Measurements from ENCODE around the gene SLC16A12. TPM values are rescaled to one million over a fixed set of nuclear protein-coding genes. Genes with fewer than 3 reads are reported as not detected.
"Not testable (repeated sequence)": the region's sequence is repeated elsewhere in the genome, so short reads cannot be mapped to it uniquely, and the experiment has no call there.

SLC16A12 gene
- total RNA-seq, 1 experiment from 2014 or later, result 10.9 TPM

DNA sequence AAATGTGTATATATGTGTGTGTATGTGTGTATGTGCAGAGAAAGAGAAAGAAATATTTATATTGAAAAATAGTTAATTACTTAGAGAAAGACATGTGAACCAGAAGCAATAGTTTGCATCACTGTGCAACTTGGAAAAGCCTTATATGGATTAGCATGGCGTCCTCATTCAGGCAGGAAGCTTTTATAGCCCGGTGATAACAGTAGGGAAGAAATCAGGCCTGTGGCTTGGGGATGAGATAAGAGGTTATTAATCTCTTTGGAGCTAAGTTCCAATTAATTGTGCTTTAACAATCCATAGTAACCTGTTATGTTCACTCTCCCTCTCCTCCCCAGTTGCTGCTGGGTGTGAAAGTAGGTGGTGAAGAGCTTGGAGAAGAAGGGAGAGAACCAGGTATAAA, 84.5 kb downstream of the SLC16A12 start (continued):
- TF ChIP-seq, protein P1, sequence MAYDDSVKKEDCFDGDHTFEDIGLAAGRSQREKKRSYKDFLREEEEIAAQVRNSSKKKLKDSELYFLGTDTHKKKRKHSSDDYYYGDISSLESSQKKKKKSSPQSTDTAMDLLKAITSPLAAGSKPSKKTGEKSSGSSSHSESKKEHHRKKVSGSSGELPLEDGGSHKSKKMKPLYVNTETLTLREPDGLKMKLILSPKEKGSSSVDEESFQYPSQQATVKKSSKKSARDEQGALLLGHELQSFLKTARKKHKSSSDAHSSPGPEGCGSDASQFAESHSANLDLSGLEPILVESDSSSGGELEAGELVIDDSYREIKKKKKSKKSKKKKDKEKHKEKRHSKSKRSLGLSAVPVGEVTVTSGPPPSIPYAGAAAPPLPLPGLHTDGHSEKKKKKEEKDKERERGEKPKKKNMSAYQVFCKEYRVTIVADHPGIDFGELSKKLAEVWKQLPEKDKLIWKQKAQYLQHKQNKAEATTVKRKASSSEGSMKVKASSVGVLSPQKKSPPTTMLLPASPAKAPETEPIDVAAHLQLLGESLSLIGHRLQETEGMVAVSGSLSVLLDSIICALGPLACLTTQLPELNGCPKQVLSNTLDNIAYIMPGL (CRISPR knock-in tag; IDR thresholded peaks at IDR 0.05), result no peak
- TF ChIP-seq FOXP4 (CRISPR knock-in tag; IDR thresholded peaks at IDR 0.05) (no peak), CDX4 (CRISPR knock-in tag; IDR thresholded peaks at IDR 0.05; ENCODE audit: borderline replicate concordance) (no peak), E2F5 (CRISPR knock-in tag; IDR thresholded peaks at IDR 0.05) (no peak), ZNF532 (CRISPR knock-in tag; IDR thresholded peaks at IDR 0.05; ENCODE audit: borderline replicate concordance) (no peak), ZNF219 (CRISPR knock-in tag; IDR thresholded peaks at IDR 0.05; ENCODE audit: borderline replicate concordance) (no peak), FOXK1 (CRISPR knock-in tag; IDR thresholded peaks at IDR 0.05) (no peak), ZNF317 (CRISPR knock-in tag; IDR thresholded peaks at IDR 0.05; ENCODE audit: borderline replicate concordance, low read depth) (no peak), SOX15 (CRISPR knock-in tag; IDR thresholded peaks at IDR 0.05) (no peak), ETV6 (CRISPR knock-in tag; IDR thresholded peaks at IDR 0.05) (no peak), HMGA2 (CRISPR knock-in tag; IDR thresholded peaks at IDR 0.05) (no peak), MYBL2 (CRISPR knock-in tag; IDR thresholded peaks at IDR 0.05) (no peak), GABPB1 (CRISPR knock-in tag; IDR thresholded peaks at IDR 0.05) (no peak), ATF2 (CRISPR knock-in tag; IDR thresholded peaks at IDR 0.05; ENCODE audit: borderline replicate concordance, low read depth) (no peak)

DNA sequence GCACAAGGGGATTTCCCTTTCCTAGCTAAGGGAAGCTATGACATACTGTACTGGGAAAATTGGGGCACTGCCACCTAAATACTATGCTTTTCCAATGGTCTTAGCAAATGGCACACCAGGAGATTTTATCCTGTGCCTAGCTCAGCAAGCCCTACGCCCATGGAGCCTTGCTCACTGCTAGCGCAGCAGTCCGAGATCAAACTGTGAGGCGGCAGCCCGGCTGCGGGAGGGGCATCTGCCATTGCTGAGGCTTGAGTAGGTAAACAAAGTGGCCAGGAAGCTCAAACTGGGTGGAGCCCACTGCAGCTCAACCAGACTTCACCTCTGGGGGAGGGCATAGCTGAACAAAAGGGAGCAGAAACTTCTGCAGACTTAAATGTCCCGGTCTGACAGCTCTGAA, 90.6 kb downstream of the SLC16A12 start:
- not testable (repeated sequence) for H3K4me3 Mint-ChIP-seq

More for the DNA sequence above, 90.6 kb downstream of the SLC16A12 start:
- H3K4me1 Mint-ChIP-seq; CTCF ChIA-PET; DNase-seq (ENCODE audit: low spot score); ATAC-seq; POLR2A ChIA-PET; H3K27ac Mint-ChIP-seq; H3K27me3 Mint-ChIP-seq (ENCODE audit: low read depth): not testable (repeated sequence)
- Mint-ChIP-seq H3K9me3 (peaks cover 40% of the 10 kb centered on the region), H3K36me3 (peaks cover 45% of the 10 kb centered on the region)
